GM18870 (cell line): Measurements from ENCODE around the gene PCNA.

Source experiments
- ATAC-seq: cut with Tn5 transposase; IDR thresholded peaks from one replicate; pipeline ENCODE4 v1.9.1; 2021; ENCODE audit warnings: moderate library complexity; ENCODE audit not compliant: unreplicated experiment

Gene PCNA

GRCh38 chr20:5067877-5068645 is 51.7 kb downstream of the PCNA start:
- ATAC-seq, result no peak

GRCh38 chr20:5065879-5066383 is 53.8 kb downstream of the PCNA start:
- no peak for ATAC-seq

GRCh38 chr20:5065166-5065878 is 54.4 kb downstream of the PCNA start:
- ATAC-seq, result no peak
